ENCODE data around the gene RAD54L. TPM values are rescaled to one million over a fixed set of nuclear protein-coding genes. Genes with fewer than 3 reads are reported as not detected.

The RAD54L gene
- total and polyA plus RNA-seq, 8 donors: 4.8 to 16.5 (median 10.8) TPM

GRCh38 chr1:46280092-46280491 is 32.5 kb downstream of the RAD54L start:
- H3K9me3 ChIP-seq: no peaks in the 10 kb centered on the region
- H3K4me3 ChIP-seq: no peak overlapping the region
- no peaks in the 10 kb centered on the region for H3K4me1 ChIP-seq
- no peaks in the 10 kb centered on the region for H3K27me3 ChIP-seq
- TF ChIP-seq, protein P1, sequence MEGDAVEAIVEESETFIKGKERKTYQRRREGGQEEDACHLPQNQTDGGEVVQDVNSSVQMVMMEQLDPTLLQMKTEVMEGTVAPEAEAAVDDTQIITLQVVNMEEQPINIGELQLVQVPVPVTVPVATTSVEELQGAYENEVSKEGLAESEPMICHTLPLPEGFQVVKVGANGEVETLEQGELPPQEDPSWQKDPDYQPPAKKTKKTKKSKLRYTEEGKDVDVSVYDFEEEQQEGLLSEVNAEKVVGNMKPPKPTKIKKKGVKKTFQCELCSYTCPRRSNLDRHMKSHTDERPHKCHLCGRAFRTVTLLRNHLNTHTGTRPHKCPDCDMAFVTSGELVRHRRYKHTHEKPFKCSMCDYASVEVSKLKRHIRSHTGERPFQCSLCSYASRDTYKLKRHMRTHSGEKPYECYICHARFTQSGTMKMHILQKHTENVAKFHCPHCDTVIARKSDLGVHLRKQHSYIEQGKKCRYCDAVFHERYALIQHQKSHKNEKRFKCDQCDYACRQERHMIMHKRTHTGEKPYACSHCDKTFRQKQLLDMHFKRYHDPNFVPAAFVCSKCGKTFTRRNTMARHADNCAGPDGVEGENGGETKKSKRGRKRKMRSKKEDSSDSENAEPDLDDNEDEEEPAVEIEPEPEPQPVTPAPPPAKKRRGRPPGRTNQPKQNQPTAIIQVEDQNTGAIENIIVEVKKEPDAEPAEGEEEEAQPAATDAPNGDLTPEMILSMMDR (IDR thresholded peaks at IDR 0.05): no peak
- peaks cover 0 to 65% of the 10 kb centered on the region in 2 donors for H3K36me3 ChIP-seq
- ATAC-seq (no peak), DNase-seq (no peak)
- intact Hi-C loops (cut with DNase I): no loop called here
- H3K27ac ChIP-seq: no peak overlapping the region

GRCh38 chr1:46281021-46281420 is 33.5 kb downstream of the RAD54L start:
- H3K36me3 ChIP-seq: peaks cover 0 to 75% of the 10 kb centered on the region in 2 donors
- intact Hi-C loops (cut with DNase I): no loop called here

DNA sequence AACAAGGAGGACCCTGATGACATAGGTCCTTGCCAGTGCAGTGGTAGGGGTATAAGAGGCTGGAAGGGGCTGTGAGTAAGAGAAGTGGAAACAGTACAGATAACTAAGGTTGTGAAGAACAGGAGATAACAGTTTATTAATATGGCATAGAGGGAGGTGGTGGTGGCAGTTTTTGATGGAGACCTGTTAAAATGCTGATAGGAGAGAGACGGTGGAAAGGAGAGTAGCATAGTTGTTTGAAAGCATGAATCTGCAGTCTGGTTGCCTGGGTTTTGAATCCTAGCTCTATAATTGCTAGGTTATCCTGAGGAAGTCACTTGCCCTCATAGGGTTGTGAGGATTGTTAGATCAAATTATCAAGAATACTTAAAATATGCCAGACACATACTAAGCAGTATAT is 36.5 kb downstream of the RAD54L start:
- no peak for ATAC-seq
- Histone ChIP-seq H3K27me3 (no peaks in the 10 kb centered on the region), H3K4me1 (peaks cover 7 to 16% of the 10 kb centered on the region in 2 donors), H3K27ac (no peak overlapping the region), H3K36me3 (peaks cover 0 to 70% of the 10 kb centered on the region in 2 donors), H3K9me3 (no peaks in the 10 kb centered on the region), H3K4me3 (no peak overlapping the region)
- DNase-seq: no peak
- intact Hi-C loops (cut with DNase I): no loop called here
- TF ChIP-seq, protein P1 (IDR thresholded peaks at IDR 0.05): no peak

More at GRCh38 chr1:46281021-46281420, 33.5 kb downstream of the RAD54L start:
- H3K4me1 ChIP-seq: no peaks in the 10 kb centered on the region
- H3K27me3 ChIP-seq: no peaks in the 10 kb centered on the region
- H3K27ac ChIP-seq: no peak overlapping the region
- DNase-seq (no peak), ATAC-seq (no peak)
- TF ChIP-seq, protein P1 (IDR thresholded peaks at IDR 0.05): no peak
- H3K4me3 ChIP-seq: no peak overlapping the region
- no peaks in the 10 kb centered on the region for H3K9me3 ChIP-seq

DNA sequence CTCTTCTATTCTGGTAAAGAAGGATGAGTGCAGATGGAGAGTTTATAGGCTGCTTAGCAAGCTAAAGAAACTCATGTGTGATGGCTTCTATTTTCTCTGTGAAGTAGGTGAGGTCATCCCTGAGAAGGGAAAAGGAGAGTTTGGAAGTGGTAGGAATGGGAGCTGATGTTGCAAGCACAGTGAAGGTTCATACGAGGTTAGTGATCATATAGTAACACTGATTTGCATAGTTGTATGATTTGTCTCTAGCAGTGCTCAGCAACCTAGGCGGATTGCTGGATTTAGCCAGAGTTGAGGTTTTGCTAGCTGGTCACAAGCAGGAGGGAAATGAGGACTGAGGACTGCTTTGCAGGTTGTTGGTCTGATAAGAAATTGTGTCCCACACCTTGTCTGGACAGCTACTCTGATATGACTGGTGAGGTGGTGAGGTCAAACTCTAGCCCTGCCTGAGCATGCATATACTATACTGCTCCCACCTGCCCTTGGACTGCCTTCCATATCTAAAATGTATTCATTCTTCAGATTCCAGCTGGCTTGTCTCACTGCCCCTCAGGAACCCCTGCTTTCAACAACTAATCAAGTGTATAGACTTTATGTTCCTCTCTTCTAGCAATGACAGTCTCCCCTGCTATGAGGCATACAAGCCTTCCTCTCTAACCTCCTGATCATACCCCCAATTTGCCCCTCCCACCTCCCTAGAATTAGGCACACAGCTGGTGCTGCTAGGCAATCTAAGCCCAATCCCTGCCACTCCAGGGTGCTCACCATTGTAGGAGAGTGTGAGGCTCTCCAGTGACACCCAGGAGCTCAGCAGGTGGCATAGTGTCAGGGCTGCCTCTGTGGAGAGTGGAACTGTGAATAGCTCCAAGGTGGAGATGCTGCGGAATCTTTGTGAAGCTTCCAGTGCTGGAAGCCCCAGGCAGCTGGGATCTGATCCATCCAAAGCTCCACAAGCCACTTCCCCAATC is 37.3 kb downstream of the RAD54L start:
- no peaks in the 10 kb centered on the region for H3K27me3 ChIP-seq
- H3K9me3 ChIP-seq: no peaks in the 10 kb centered on the region
- DNase-seq: no peak
- TF ChIP-seq, protein P1 (IDR thresholded peaks at IDR 0.05): no peak
- H3K4me3 ChIP-seq: no peak overlapping the region
- no peak overlapping the region for H3K27ac ChIP-seq
- ATAC-seq: no peak
- intact Hi-C loops (cut with DNase I): no loop called here
- H3K36me3 ChIP-seq: peaks cover 0 to 68% of the 10 kb centered on the region in 2 donors
- H3K4me1 ChIP-seq: peaks cover 9 to 24% of the 10 kb centered on the region in 2 donors

GRCh38 chr1:46285730-46286477 is 38.3 kb downstream of the RAD54L start:
- TF ChIP-seq, protein P1 (IDR thresholded peaks at IDR 0.05): no peak
- DNase-seq: peak in 1 of 4 donors; percentile 68
- ATAC-seq: no peak
- H3K4me1 ChIP-seq: peaks cover 9 to 24% of the 10 kb centered on the region in 2 donors
- intact Hi-C loops (cut with DNase I): no loop called here
- no peaks in the 10 kb centered on the region for H3K9me3 ChIP-seq
- H3K4me3 ChIP-seq: no peak overlapping the region
- H3K36me3 ChIP-seq: peaks cover 0 to 60% of the 10 kb centered on the region in 2 donors
- H3K27ac ChIP-seq: no peak overlapping the region
- H3K27me3 ChIP-seq: no peaks in the 10 kb centered on the region
